GM21390 (cell line): ENCODE measurements around the gene IL10RB.
"Not testable (repeated sequence)": the region's sequence is repeated elsewhere in the genome, so short reads cannot be mapped to it uniquely, and the experiment has no call there.

Experiments
- ATAC-seq: cut with Tn5 transposase; IDR thresholded peaks from one replicate; pipeline ENCODE4 v1.9.1; 2021; ENCODE audit not compliant: unreplicated experiment

The IL10RB gene

DNA sequence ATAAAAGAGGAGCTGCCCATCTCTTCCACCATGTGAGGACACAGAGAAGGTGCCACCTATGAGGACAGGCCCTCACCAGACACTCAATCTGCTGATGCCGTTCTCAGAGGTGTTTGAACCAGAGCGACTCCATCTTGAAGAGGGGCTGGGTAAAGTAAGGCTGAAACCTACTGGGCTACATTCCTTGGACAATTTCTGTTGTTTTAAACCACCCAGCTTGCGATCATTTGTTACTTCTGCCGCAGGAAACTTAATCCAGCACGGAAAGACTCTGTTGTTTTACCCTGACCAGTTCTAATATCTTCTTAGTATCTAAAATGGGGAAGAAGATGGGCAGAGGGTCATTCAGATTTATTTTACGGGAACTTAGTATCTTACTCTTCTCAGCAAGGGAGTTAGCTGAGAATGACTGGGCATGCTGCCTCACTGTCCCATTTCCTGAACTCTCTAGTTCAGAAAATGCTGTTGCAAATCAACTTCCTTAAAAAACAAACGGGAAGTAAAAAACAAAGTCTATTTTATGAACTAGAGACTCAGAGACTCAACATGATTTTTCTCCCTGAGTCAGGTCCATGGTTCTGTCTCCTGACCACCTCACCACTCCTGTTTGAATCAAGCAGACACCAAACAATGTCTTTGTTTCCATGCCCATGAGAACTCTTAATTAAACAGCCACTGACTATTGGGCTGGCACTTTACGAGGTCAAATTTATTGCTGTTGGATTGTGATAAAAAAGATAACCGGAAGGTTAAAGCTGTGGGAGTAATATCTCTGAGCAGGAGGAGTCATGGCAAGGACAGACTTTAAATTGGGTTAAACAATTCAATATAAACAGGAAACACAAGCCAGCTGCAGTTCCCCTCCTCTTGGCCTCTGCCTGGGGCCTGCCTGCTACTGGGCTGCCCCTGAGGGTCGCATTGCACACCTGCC, 34.8 kb downstream of the IL10RB start:
- ATAC-seq = no peak

DNA sequence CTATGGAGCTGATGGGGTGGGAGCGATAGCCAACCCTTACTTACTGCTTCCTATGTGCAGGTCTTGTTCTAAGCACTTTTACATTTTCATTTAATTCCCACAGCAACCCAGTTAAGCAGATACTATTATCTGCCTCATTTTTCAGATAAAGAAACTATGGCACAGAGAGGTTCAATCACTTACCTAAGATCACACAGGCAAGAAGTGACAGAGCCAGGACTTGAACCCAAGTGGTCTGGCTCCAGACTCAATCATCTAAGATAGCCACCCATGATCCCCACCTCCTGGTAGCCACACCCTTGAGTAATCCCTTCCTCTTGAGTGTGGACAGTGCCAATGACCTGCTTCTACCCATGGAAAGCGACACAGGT, 35.5 kb downstream of the IL10RB start:
- ATAC-seq = no peak

DNA sequence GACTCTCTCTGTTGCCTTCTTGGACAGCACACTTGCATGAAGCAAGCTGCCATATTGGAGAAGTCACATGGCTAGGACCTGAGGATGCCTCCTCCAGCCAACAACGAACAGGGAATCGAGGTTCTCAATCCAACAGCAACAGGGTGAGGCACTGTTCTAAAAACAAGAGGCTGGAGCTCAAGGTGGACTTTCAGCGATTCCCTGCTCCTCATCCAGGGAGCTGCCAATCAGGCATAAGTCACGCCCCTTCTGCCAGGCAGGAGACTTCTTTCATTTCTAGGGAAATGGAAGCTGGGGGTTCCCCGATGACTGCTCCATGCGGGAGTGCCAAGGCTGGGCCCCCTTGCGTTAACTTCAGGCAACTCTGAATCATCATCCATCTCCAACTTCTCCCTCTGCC, 35.9 kb downstream of the IL10RB start:
- no peak for ATAC-seq

DNA sequence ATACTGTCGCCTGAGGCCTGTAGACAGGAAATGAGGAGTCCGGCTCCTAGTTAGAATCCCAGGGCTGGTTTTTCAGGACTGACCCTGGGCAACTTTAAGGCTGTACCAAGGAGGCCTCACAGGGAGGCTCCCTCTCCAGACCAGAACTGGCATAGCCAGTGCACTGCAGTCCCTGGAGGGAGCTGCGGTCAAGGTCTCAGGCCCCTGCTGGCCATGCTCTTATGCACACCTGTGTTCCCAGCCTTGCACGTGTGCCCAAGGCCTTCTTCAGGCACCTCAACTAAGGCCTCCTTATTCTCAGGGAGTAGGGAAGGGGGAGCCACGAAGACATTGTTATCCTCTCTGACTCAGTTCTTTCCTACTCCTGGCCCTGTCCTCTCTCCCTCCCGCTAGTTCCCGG, 36.6 kb downstream of the IL10RB start:
- ATAC-seq = no peak

DNA sequence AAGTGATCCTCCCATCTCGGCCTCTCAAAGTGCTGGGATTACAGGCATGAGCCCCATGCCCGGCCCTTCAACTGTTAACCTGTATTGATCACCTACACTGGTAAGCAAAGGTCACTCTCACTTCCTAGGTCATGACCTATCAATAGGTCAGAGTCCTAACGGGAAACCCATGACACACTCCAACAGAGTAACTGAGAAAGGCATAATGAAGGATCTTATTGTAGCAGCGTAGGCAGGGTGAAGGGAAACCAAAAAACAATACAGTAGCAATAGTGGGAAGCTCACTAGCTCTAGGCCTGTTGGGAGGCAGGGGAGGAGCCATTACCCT, 39.1 kb downstream of the IL10RB start:
- no peak for ATAC-seq

DNA sequence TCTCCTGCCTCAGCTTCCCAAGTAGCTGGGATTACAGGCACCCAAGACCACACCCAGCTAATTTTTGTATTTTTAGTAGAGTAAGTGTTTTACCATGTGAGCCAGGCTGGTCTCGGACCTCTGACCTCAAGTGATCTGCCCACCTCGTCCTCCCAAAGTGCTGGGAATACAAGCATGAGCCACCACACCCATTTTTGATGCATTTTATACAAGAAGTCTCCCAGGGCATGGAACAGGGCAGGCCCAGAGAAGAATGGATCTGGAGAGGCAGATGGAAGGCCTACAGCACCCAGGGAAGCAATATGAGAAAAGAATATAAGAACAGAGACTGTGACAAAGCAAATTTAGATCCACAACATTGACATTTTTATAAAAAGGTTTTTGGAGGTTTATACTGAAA, 39.8 kb downstream of the IL10RB start:
- ATAC-seq = no peak

DNA sequence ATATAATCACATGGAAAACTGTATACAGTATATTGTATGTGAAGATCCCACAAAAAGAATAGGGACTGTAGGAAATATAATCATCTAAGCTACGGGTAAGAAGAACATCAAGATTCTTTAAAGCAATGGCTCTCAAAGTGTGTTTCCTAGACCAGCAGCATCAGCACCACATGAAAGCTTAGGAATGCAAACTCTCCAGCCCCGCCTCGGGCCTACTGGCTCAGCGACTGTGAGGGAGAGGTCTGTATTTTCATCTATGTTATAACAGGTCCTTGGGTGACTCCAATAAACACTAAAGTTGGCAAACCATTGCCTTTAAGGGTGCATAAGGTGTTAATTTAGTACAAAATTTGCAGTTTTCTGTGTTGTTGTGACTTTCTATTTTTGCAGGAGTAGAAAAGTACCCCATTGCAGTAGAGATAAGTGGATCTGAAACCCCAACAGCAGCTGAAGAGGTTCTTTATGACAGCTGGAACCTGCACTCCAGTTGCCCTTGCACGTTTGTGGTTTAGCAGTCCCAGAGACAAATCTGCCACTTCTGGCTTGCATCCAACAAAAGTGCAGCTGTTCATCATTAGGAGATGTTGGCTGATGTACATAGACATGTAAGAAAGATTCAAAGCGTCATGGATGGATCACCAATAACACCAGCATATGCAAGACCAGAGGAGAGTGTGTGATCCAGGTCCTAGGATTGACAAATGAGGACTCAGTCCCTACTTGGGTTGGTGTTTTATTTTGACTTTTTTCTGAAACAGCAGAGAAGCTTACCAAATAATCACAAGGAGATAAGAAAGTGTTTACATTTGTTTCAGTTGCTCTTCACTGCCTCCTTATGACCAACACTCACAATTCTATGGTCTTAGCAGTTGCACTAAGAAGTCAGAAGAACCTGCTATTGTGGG, 42.7 kb downstream of the IL10RB start:
- ATAC-seq = peak; percentile 82

DNA sequence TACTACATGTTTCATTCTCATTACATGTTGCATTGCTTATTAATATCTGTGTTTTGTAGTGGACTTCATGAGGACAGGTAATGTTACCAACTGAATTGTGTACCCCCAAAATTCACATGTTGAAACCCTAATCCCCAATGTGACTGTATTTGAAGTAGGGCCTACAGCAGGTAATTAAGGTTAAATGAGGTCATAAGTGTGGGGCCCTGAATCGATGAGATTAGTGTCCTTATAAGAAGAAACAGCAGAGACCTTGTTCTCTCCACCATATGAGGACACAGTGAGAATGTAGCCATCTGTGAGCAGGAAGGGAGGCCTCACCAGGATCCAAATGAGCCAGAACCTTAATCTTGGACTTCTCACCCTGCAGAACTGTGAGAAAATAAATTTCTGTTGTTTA, 43.6 kb downstream of the IL10RB start:
- no peak for ATAC-seq

DNA sequence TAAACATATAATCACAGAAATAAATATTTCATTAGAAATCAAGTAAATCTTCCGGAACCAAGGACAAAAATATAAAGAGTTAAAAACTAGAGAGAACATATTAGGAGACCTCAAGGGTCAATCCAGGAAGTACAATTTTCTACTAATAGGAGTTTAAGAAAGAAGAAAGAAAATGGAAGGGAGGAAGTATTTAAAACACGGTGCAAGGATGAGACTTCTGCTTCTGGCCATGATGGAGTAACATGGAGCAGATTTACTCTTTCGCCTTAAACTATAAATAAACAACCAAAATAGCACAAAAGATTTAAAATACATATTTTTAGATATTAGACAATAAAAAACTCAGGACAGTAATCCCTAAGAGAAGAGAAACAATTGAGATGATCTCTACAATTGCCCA, 46.0 kb downstream of the IL10RB start:
- ATAC-seq = no peak

DNA sequence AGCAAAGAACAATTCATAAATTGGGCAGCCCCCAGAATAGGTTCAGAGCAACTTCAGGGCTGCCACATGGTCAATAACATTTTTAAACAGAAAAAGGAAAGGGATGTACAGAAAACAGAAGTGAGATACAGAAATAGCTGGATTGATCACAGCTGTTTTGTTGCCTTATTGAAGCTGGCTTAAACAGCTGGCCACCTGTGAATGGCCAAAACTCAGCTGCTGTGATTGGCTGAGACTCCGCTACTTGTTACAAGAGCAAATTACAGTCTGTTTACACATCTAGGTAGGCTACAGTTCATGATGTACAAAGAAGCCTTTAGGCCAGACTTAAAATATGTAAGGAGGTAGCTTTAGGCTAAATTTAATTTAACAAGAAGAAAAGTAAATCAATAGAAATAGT, 47.0 kb downstream of the IL10RB start:
- no peak for ATAC-seq

DNA sequence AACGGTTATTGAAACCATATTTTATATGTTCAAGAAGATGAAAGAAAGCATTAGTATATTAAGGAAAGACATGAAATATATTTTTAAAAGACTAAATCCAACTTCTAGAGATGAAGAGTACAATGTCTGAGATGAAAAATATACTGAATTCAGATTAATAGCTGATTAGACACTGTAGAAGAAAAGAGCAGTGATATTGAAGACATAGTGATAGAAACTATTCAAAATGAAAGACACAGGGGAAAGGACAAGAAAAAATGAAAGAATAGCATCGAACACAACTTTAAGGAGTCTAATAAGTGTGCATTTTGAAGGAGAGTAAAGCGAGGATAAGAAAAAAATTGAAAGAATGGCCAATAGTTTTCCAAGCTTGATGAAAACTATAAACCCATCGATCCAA, 47.4 kb downstream of the IL10RB start:
- ATAC-seq = no peak

DNA sequence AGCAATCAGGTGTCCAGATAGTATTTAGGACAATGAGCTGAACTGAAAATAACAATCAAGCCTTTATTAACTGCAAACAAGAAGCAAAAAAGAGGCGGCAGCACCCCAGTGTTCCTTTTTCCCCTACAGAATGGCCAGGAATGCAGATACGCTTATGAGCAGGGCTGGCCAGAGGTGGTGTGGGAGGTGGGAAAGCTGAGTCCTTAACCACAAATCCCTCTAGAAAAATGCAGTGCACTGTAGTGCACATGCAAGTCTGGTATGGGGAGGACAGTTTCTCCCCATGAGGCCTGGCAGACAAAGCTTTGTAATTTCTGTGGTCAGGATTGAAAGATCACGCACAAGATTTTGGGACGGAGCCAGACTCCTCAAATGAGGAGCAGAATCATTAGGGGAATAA, 47.9 kb downstream of the IL10RB start:
- ATAC-seq = no peak

DNA sequence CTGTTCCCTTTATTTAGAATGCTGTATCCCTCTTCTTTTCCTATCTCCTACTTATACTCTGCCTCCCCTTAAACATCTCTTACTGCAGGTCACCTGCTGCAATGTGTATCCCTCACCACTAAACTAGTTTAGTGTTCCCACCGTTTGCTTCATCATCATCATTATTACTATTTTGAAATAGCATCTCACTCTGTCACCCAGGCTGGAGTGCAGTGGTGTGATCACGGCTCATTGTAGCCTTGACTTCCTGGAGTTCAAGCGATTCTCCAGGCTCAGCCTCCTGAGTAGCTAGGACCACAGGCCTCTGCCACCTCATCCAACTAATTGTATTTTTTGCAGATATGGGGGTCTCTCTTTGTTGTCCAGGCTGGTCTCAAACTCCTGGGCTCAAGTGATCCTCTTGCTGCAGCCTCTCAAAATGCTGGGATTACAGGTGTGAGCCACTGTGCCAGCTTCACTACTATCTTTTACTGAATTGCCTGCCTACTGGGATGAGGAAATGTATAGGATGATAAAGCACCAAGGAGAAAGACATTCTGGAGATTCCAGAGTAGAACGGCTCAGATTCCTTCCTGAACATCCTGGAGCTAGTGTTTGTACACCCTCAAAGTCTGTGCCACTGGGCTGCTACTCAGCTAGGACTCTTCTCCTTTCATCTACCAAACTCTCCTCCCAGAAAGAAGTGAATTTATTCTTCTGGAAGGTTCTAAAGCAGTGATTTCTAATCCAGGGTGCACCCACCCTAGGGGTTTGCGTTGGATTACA, 50.0 kb downstream of the IL10RB start:
- ATAC-seq = no peak

DNA sequence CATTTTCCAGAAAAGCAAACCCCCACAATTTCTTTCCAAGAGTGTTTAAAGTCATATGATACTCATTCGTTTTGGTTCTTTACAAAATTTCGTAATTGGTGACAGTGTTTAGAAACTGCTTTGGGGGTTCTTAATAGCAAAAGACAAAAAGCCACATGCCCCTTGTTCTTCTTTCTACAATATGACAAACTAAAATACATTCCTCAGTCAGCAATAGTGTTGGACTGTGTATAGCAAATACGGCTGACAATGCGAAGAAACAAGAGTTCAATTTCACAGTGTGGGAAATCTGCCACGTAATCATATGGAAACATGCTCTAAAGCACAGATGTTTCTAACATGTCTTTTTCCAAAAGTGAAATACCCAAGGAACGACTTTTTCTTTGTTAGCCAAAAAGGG, 51.0 kb downstream of the IL10RB start:
- ATAC-seq = no peak

DNA sequence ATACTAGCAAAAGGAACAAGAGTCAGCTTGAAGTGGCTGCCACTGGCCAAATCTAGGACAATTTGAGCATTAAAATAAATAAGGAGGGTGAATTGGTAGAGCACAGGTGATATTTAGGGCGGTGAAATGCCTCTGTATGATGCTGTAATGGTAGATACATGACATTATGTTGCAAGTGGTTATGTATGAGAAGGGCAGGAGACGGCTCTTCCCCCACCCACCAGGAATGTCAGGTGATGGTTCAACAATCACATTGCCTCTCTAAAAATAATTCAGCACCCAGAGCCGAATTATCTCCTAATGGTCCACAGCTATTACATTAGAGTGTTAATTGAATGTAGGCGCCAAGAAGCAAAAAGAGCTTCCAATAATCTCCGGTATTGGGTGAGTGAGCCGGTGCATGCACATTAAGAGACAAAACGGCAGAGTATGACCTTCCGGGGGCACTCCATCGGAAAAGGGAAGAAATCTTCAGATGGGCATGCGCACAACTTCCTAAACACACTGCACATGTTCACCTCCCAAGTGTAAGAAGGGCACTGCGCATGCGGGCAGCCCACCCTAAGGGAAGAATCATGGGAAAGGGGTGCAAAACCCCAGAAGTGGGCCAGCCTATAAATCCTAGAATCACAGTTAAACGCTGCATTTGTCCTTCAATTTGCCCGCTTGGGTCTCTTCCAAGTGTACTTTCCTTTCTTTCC, 51.8 kb downstream of the IL10RB start:
- no peak for ATAC-seq

DNA sequence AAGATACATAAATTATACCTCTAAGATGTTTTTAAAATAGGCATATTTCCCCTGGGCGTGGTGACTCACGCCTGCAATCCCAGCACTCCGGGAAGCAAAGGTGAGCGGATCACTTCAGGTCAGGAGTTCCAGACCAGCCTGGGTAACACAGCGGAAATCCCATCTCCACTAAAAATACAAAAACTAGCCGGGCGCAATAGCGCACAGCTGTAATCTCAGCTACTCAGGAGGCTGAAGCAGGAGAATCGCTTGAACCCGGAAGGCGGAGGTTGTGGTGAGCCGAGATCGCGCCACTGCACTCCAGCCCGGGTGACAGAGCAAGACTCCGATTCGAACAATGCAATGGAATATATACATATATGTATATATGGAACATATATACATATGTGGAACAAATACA, 54.8 kb downstream of the IL10RB start:
- not testable (repeated sequence) for ATAC-seq

DNA sequence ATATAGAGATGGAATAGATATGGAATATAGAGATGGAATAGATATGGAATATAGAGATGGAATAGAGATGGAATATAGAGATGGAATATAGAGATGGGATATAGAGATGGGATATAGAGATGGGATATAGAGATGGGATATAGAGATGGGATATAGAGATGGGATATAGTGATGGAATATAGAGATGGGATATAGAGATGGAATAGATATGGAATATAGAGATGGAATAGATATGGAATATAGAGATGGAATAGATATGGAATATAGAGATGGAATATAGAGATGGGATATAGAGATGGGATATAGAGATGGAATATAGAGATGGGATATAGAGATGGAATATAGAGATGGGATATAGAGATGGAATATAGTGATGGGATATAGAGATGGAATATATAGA, 57.4 kb downstream of the IL10RB start:
- ATAC-seq = not testable (repeated sequence)

DNA sequence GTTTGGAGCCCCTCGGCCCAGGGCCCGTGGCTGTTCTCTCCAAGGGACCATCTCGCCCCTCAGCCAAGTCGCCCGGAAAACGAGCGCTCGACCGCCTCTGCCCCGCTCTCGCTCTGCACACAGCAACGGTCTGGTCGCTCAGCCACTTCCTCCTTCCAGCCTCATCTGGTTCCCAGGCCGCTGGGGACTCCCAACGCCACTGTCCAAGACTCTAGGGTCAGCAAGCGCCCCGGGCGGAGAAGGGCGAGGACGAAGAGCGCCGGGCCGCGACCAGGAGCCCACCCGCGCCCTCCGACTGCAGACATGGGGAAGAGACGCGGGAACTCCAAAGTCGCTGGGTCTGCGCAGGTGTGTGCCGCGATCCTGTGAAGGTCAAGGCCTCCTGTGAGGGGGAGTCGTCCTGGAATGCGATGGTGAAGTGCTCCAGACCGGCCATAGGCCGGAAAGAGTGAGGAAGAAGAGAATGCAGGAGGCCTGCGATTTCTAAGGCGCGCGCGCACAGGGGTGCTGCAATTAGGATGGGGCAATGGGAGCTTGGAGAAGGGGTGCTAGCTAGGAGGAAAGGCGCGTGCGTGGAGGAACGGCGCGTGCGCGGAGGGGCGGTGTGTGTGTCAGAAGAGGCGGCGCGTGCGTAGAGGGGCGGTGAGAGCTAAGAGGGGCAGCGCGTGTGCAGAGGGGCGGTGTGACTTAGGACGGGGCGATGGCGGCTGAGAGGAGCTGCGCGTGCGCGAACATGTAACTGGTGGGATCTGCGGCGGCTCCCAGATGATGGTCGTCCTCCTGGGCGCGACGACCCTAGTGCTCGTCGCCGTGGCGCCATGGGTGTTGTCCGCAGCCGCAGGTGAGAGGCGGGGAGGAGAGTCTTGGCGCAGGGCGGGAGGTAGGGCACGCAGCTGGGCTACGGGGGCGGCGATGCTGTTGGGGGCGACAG, 58.4 kb downstream of the IL10RB start, which contains the start of gene IFNAR1:
Gene IFNAR1 (plus strand): TSS at position 680 of the 931 bp plus-strand sequence. CDS start 86 bp downstream, at position 766.
- peak; percentile 68 for ATAC-seq

DNA sequence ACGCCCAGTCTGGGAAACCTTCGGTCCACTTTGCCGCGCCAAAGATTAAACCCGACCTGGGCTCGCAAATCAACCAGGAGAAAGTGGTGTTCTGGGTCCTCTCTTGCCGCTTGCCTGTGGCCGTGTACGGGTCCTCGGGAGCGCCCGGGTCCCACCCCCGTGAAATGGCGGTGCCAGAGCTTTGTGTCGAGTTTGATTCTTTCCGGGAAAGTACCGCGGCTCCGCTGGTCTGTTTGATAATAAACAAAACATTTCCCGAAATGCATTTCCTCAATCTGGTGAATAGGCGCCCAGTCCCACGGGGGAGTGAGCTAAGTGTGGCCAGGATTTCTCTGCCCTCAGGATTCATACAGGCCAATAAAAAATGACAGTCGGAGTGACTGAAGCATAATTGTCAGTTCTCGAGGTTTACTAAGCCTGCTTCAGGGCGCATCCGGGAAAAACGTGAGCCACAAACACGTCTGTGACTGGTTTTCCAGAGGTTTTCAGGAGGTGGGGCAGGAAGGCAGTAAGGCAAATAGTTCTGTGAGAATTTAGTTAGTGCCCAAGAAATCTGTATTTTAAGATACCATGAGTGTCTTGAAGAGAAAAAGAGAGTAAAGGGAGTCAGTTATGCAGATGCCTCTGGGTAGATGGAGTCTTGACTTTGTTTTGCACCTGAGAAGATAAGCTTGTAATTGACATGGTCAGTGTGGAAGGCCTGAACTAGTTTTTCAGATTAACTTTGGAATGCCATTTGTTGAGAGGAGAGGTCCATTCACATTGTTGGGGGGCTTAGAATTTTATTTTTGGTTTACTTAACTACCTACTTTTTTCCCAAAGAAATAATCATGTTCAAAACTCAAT, 59.3 kb downstream of the IL10RB start:
- ATAC-seq = peak; percentile 33
